Fibroblast of upper back skin (primary cell): ENCODE data around the gene GABRD.

Source experiments
- DNase-seq: peaks from one replicate; pipeline ENCODE4 v3.0.0-alpha.2; 2013

The GABRD gene

GRCh38 chr1:2042830-2043773 lies 24.0 kb downstream of the GABRD start:
- DNase-seq, result no peak

GRCh38 chr1:2043886-2044285 lies 24.7 kb downstream of the GABRD start:
- DNase-seq, result no peak

GRCh38 chr1:2044510-2045319 lies 25.6 kb downstream of the GABRD start:
- peak; percentile 45 for DNase-seq

GRCh38 chr1:2045468-2046173 lies 26.5 kb downstream of the GABRD start:
- no peak for DNase-seq

- peak; percentile 2 for DNase-seq
Measured at GRCh38 chr1:2046174-2046917, 27.2 kb downstream of the GABRD start.

GRCh38 chr1:2046953-2047748 lies 28.0 kb downstream of the GABRD start:
- no peak for DNase-seq

GRCh38 chr1:2047749-2048729 lies 28.9 kb downstream of the GABRD start:
- DNase-seq, result no peak

GRCh38 chr1:2049225-2049717 lies 30.1 kb downstream of the GABRD start:
- DNase-seq, result no peak

- no peak for DNase-seq
Measured at GRCh38 chr1:2049718-2050431, 30.7 kb downstream of the GABRD start, which contains the start of gene PRKCZ. Gene PRKCZ, plus strand, starts transcription at chr1:2050411. Its CDS starts 220 bp downstream, at chr1:2050631.

GRCh38 chr1:2050461-2050792 lies 31.3 kb downstream of the GABRD start:
- DNase-seq, result no peak

GRCh38 chr1:2050793-2051682 lies 31.9 kb downstream of the GABRD start:
- DNase-seq, result no peak

- no peak for DNase-seq
Measured at GRCh38 chr1:2052054-2052679, 33.0 kb downstream of the GABRD start.

- no peak for DNase-seq
Measured at GRCh38 chr1:2052756-2053155, 33.6 kb downstream of the GABRD start.

GRCh38 chr1:2053217-2053616 lies 34.1 kb downstream of the GABRD start:
- no peak for DNase-seq

GRCh38 chr1:2053784-2054376 lies 34.7 kb downstream of the GABRD start:
- no peak for DNase-seq

- DNase-seq, result no peak
Measured at GRCh38 chr1:2054560-2054959, 35.4 kb downstream of the GABRD start.

- no peak for DNase-seq
Measured at GRCh38 chr1:2055911-2056575, 36.9 kb downstream of the GABRD start.
